GM21367 (cell line): Measurements from ENCODE around the gene NEAT1.

Source experiments
- ATAC-seq: cut with Tn5 transposase; IDR thresholded peaks from one replicate; pipeline ENCODE4 v1.9.1; 2021; ENCODE audit not compliant: unreplicated experiment

NEAT1 gene

GRCh38 chr11:65389294-65389980 is 33.2 kb upstream of the NEAT1 start:
- no peak for ATAC-seq

GRCh38 chr11:65390099-65390941 is 32.3 kb upstream of the NEAT1 start:
- no peak for ATAC-seq

- ATAC-seq, result no peak
These were observed 31.6 kb upstream of the NEAT1 start for GRCh38 chr11:65390996-65391395.

- ATAC-seq, result no peak
These were observed 30.3 kb upstream of the NEAT1 start for GRCh38 chr11:65392186-65392829.

DNA sequence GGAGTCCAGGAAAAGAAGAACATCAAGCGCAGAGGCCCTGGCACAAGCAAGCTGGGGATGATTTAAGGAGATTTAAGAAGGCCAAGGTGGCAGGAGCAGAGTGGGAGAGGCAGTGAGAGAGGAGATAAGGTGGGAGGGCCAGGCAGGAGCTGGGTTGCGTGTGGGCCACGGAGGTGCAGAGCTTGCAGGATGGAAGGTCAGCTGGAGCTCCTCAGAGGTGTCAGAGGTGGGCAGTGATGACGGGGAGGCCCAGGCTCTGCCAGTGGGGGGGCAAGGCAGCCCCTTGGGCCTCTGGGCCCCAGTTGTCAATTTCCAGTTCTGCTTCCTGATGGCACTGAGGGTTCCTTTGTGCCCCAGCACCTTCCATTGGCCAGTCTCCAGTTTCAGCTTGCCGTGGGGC is 29.7 kb upstream of the NEAT1 start:
- no peak for ATAC-seq

GRCh38 chr11:65393513-65394079 is 29.0 kb upstream of the NEAT1 start:
- no peak for ATAC-seq

GRCh38 chr11:65394125-65394536 is 28.5 kb upstream of the NEAT1 start:
- ATAC-seq, result no peak

DNA sequence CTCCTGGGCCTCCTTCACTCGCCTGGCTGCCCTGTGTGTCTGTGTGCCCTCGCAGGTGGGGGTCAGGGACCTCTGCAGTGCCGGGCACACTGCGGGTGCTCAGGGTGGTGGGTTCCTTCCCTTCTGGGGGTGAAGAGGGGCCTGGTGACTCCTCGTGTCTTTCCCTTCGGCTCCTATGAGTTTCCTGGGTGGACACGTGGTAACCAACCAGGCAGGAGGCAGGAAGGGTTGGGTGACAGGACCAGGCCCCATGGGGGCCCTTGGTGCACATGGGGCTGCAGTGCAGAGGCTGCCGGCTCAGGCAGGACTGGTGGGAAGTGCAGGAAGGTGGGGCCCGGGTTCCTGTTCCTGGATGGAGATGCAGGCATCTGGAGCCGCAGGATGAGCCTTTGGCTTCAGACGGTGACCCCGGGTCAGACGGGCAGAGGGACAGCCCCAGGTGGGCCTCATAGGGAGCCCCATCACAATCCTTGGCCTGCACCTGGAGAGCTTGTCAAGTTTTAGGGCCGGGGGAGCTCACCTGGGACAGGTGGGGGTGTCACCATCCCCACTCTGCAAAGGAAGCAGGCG is 26.6 kb upstream of the NEAT1 start:
- no peak for ATAC-seq

GRCh38 chr11:65396769-65397745 is 25.5 kb upstream of the NEAT1 start:
- ATAC-seq, result no peak

DNA sequence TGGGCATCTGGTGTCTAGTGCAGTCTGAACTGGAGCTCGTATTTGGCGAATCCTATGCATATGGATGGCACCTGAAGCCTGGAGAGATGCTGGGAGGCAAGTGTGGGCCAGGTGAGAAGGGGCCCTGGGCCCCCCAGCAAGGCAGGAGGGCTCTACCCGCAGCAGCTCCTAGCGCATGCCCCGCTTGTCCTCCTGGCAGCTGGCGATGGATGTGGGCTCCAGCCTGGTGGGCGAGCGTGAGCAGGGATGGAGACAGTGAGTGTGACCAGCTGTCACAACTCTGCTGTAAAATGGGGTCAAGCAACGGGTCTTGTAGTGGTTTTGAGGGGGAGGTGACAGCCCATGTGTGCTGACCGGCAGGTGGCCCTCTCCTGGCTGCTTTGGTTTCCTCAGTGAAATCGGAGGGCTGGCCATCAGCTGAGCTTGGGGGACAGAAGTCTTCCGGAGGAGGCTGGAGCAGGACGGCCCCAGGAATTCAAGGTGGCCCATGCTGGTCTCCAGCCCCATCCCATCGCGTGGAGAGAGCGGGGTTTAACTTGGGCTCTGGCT is 24.2 kb upstream of the NEAT1 start:
- ATAC-seq, result no peak

GRCh38 chr11:65399249-65399648 is 23.3 kb upstream of the NEAT1 start:
- ATAC-seq, result no peak

DNA sequence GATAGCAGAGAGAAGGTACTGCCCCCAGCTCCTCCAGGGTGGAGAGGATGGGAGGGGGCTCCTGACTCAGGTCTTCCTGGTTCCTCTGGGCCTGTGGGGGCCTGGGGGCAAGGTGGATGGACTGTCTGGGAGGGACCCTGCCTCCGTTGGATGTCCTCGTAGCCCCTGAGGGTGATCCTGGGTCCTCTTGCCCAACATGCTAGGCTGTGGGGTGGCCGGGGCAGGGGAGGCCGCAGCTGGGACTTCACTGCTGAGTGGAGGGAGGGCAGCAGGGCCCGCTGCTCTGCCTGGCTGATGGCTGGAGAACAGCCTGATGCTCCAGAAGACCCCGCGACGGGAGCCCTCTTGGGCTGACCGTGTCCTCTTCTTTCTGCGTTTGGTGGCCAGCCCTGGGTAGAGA is 22.8 kb upstream of the NEAT1 start:
- no peak for ATAC-seq

GRCh38 chr11:65400307-65401072 is 22.1 kb upstream of the NEAT1 start:
- no peak for ATAC-seq

GRCh38 chr11:65401073-65401802 is 21.4 kb upstream of the NEAT1 start:
- no peak for ATAC-seq

- ATAC-seq, result no peak
These were observed 20.8 kb upstream of the NEAT1 start for GRCh38 chr11:65401803-65402248.

- no peak for ATAC-seq
These were observed 19.8 kb upstream of the NEAT1 start for GRCh38 chr11:65402790-65403189.

- no peak for ATAC-seq
These were observed 18.9 kb upstream of the NEAT1 start for GRCh38 chr11:65403607-65404121.

DNA sequence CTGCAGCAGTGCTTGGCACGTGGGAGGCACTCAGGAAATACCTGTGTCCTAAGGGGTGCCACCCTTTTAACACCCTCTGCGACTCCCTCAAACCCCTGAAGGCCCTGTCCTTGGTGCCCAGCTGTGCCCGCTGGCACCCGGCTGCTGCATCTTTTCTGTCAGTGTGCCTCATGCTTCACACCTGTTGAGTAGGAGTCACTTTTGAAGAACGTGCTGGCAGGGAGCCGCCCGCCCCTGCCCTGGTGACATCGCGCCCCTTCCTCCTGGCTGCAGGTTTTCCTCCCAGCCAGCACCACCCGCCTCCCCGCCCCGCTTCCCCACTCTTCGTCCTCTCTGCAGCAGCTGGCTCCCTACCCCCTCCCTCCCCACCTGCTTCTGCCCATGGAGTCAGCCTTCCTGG is 18.4 kb upstream of the NEAT1 start:
- no peak for ATAC-seq
